ENCODE data around the gene FIP1L1. TPM values are rescaled to one million over a fixed set of nuclear protein-coding genes. Genes with fewer than 3 reads are reported as not detected.

FIP1L1 gene
- polyA plus RNA-seq, 1 donor from 2014 or later: 89.0 TPM

- Histone ChIP-seq H4K20me1 (ENCODE audit: insufficient read depth) (no peaks in the 10 kb centered on the region), H3F3A (ENCODE audit: insufficient read depth, low read length, poor library complexity, severe bottlenecking) (no peaks in the 10 kb centered on the region), H3K9ac (ENCODE audit: low read length) (no peak overlapping the region), H3K9me2 (ENCODE audit: insufficient read depth, low read length) (no peaks in the 10 kb centered on the region), H3K27me3 (ENCODE audit: insufficient read depth, low read depth, low read length) (no peaks in the 10 kb centered on the region), H3K4me2 (ENCODE audit: low read length) (no peak overlapping the region), H3K9me3 (ENCODE audit: low read length) (no peaks in the 10 kb centered on the region), H3K27ac (ENCODE audit: low read length) (no peak overlapping the region), H2AFZ (ENCODE audit: low read depth, low read length) (no peak overlapping the region), H3K36me3 (ENCODE audit: insufficient read depth, low read length) (no peaks in the 10 kb centered on the region), H3K79me2 (replicated peaks; ENCODE audit: insufficient read depth, low read length) (no peaks in the 10 kb centered on the region), H3K4me3 (ENCODE audit: low read length) (no peak overlapping the region)
- TF ChIP-seq TAF1 (IDR thresholded peaks at IDR 0.05; ENCODE audit: low read depth) (no peak), EZH2 (IDR thresholded peaks at IDR 0.05; ENCODE audit: borderline replicate concordance, insufficient read depth, low read length, poor library complexity, severe bottlenecking) (no peak), EP300 (conservative IDR thresholded peaks at IDR 0.05; ENCODE audit: poor library complexity, severe bottlenecking) (no peak), REST (IDR thresholded peaks at IDR 0.05; ENCODE audit: borderline replicate concordance) (no peak), MXI1 (conservative IDR thresholded peaks at IDR 0.05; ENCODE audit: poor library complexity, severe bottlenecking) (no peak), POLR2AphosphoS5 (IDR thresholded peaks at IDR 0.05) (no peak), RAD21 (conservative IDR thresholded peaks at IDR 0.05) (no peak), SMC3 (conservative IDR thresholded peaks at IDR 0.05; ENCODE audit: poor library complexity) (no peak)
- TF ChIP-seq, protein P1, sequence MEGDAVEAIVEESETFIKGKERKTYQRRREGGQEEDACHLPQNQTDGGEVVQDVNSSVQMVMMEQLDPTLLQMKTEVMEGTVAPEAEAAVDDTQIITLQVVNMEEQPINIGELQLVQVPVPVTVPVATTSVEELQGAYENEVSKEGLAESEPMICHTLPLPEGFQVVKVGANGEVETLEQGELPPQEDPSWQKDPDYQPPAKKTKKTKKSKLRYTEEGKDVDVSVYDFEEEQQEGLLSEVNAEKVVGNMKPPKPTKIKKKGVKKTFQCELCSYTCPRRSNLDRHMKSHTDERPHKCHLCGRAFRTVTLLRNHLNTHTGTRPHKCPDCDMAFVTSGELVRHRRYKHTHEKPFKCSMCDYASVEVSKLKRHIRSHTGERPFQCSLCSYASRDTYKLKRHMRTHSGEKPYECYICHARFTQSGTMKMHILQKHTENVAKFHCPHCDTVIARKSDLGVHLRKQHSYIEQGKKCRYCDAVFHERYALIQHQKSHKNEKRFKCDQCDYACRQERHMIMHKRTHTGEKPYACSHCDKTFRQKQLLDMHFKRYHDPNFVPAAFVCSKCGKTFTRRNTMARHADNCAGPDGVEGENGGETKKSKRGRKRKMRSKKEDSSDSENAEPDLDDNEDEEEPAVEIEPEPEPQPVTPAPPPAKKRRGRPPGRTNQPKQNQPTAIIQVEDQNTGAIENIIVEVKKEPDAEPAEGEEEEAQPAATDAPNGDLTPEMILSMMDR (IDR thresholded peaks at IDR 0.05; ENCODE audit: poor library complexity, severe bottlenecking): no peak
These were observed 123.1 kb downstream of the FIP1L1 start for GRCh38 chr4:53500546-53500945.

GRCh38 chr4:53501561-53501960, 124.1 kb downstream of the FIP1L1 start:
- no peaks in the 10 kb centered on the region for H3F3A ChIP-seq (ENCODE audit: insufficient read depth, low read length, poor library complexity, severe bottlenecking)
- no peak overlapping the region for H3K4me3 ChIP-seq (ENCODE audit: low read length)
- H3K9ac ChIP-seq (ENCODE audit: low read length): no peak overlapping the region
- H3K9me3 ChIP-seq (ENCODE audit: low read length): no peaks in the 10 kb centered on the region
- H2AFZ ChIP-seq (ENCODE audit: low read depth, low read length): no peak overlapping the region
- TF ChIP-seq EZH2 (IDR thresholded peaks at IDR 0.05; ENCODE audit: borderline replicate concordance, insufficient read depth, low read length, poor library complexity, severe bottlenecking) (no peak), REST (IDR thresholded peaks at IDR 0.05; ENCODE audit: borderline replicate concordance) (no peak), SMC3 (conservative IDR thresholded peaks at IDR 0.05; ENCODE audit: poor library complexity) (no peak), EP300 (conservative IDR thresholded peaks at IDR 0.05; ENCODE audit: poor library complexity, severe bottlenecking) (no peak), POLR2AphosphoS5 (IDR thresholded peaks at IDR 0.05) (no peak), TAF1 (IDR thresholded peaks at IDR 0.05; ENCODE audit: low read depth) (no peak), RAD21 (conservative IDR thresholded peaks at IDR 0.05) (no peak), MXI1 (conservative IDR thresholded peaks at IDR 0.05; ENCODE audit: poor library complexity, severe bottlenecking) (no peak)
- TF ChIP-seq, protein P1 (IDR thresholded peaks at IDR 0.05; ENCODE audit: poor library complexity, severe bottlenecking): no peak
- no peaks in the 10 kb centered on the region for H3K27me3 ChIP-seq (ENCODE audit: insufficient read depth, low read depth, low read length)
- H3K9me2 ChIP-seq (ENCODE audit: insufficient read depth, low read length): no peaks in the 10 kb centered on the region
- no peak overlapping the region for H3K27ac ChIP-seq (ENCODE audit: low read length)
- no peaks in the 10 kb centered on the region for H4K20me1 ChIP-seq (ENCODE audit: insufficient read depth)
- no peak overlapping the region for H3K4me2 ChIP-seq (ENCODE audit: low read length)
- no peaks in the 10 kb centered on the region for H3K36me3 ChIP-seq (ENCODE audit: insufficient read depth, low read length)
- no peaks in the 10 kb centered on the region for H3K79me2 ChIP-seq (replicated peaks; ENCODE audit: insufficient read depth, low read length)
